ENCODE results near the gene DDX17. TPM values are rescaled to one million over a fixed set of nuclear protein-coding genes. Genes with fewer than 3 reads are reported as not detected.
A peak's percentile ranks its signal among the peaks of the same experiment; 100 is the strongest.

DDX17 gene
- total RNA-seq, 1 experiment from 2014 or later: 343 TPM

DNA sequence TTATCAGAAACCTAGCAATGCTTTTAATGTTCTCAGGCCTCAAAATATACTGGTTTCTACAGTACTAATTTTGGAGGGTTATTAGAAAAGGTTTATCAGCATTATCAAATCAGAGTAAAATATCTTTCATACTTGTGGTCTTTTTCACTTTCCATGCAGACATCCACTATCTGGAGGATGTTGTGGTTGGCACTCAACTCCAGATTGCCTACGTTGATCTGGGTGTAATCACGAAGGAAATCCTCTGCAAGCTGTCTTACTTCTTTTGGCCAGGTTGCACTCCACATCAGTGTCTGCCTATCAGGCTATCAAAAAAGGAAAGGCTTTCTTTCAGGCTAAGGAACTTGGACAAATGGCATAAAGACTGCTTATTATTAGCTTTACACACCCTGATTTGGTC, 11.6 kb downstream of the DDX17 start:
- ChIA-PET POLR2A (ENCODE audit: low non-redundant PET) (no interaction called here), CTCF (no interaction called here)
- Histone ChIP-seq H3K4me1 (ENCODE audit: insufficient read depth, low read length, poor library complexity, severe bottlenecking) (no peaks in the 10 kb centered on the region), H3K36me3 (ENCODE audit: insufficient read depth, low read length, poor library complexity, severe bottlenecking) (peaks cover 100% of the 10 kb centered on the region), H3K9me3 (ENCODE audit: low read depth, low read length, poor library complexity, severe bottlenecking) (no peaks in the 10 kb centered on the region), H3K27me3 (replicated peaks; ENCODE audit: insufficient read depth, low read depth, low read length, poor library complexity) (no peaks in the 10 kb centered on the region), H3K27ac (ENCODE audit: low read depth, low read length, poor library complexity, severe bottlenecking) (no peak overlapping the region), H3K4me3 (ENCODE audit: low read depth, low read length, poor library complexity, severe bottlenecking) (no peak overlapping the region)
- intact Hi-C loops (cut with micrococcal nuclease; ENCODE audit: unreplicated experiment): loop anchor here (10.0 kb wide), 1 partner anchor 620 kb away; no protein-coding TSS in a partner anchor
- no peak for DNase-seq (ENCODE audit: low spot score)
- TF ChIP-seq, protein P1, sequence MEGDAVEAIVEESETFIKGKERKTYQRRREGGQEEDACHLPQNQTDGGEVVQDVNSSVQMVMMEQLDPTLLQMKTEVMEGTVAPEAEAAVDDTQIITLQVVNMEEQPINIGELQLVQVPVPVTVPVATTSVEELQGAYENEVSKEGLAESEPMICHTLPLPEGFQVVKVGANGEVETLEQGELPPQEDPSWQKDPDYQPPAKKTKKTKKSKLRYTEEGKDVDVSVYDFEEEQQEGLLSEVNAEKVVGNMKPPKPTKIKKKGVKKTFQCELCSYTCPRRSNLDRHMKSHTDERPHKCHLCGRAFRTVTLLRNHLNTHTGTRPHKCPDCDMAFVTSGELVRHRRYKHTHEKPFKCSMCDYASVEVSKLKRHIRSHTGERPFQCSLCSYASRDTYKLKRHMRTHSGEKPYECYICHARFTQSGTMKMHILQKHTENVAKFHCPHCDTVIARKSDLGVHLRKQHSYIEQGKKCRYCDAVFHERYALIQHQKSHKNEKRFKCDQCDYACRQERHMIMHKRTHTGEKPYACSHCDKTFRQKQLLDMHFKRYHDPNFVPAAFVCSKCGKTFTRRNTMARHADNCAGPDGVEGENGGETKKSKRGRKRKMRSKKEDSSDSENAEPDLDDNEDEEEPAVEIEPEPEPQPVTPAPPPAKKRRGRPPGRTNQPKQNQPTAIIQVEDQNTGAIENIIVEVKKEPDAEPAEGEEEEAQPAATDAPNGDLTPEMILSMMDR (conservative IDR thresholded peaks at IDR 0.05; ENCODE audit: low read depth, low read length): no peak
- TF ChIP-seq EZH2 (IDR thresholded peaks at IDR 0.05; ENCODE audit: borderline replicate concordance, low read depth, low read length, poor library complexity, severe bottlenecking): no peak
- BruUV-seq (replicated peaks): no TSS peak

DNA sequence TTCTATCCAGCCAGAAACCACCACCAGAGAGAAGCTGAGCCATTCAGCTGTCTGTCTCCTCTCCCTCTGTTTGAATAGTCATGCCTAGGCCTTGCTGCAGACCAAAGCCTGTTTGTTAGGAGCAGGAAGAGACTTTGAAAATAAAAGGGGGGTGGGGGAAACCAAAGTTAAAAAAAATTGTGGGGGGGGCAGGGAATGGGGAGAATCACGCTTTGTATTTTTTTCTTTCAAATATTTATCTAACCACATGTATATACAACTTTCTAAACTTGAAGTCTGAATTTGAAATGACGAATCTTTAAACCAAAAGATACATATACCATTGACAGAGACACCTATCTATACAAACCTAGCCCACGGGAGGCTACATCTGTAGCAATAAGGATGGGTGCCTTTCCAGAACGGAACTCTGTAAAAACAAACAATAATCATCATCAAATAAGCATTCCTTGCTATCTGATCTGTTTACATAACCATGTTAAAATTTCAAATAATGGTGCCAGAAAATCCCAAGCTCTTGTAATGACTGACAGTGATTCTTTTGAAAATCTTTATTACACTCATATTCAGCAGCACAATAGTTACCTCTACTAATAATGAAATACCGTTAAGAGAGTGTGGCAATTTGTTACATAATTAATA, 14.3 kb downstream of the DDX17 start:
- TF ChIP-seq EZH2 (IDR thresholded peaks at IDR 0.05; ENCODE audit: borderline replicate concordance, low read depth, low read length, poor library complexity, severe bottlenecking): no peak
- TF ChIP-seq, protein P1 (conservative IDR thresholded peaks at IDR 0.05; ENCODE audit: low read depth, low read length): no peak
- Histone ChIP-seq H3K36me3 (ENCODE audit: insufficient read depth, low read length, poor library complexity, severe bottlenecking) (peaks cover 100% of the 10 kb centered on the region), H3K27ac (ENCODE audit: low read depth, low read length, poor library complexity, severe bottlenecking) (peak overlapping the region; percentile 29), H3K9me3 (ENCODE audit: low read depth, low read length, poor library complexity, severe bottlenecking) (no peaks in the 10 kb centered on the region), H3K4me3 (ENCODE audit: low read depth, low read length, poor library complexity, severe bottlenecking) (no peak overlapping the region), H3K4me1 (ENCODE audit: insufficient read depth, low read length, poor library complexity, severe bottlenecking) (no peaks in the 10 kb centered on the region), H3K27me3 (replicated peaks; ENCODE audit: insufficient read depth, low read depth, low read length, poor library complexity) (no peaks in the 10 kb centered on the region)
- intact Hi-C loops (cut with micrococcal nuclease; ENCODE audit: unreplicated experiment): loop anchor here (10.0 kb wide), 1 partner anchor 617 kb away; no protein-coding TSS in a partner anchor
- DNase-seq (ENCODE audit: low spot score): no peak
- ChIA-PET POLR2A (ENCODE audit: low non-redundant PET) (interaction anchor here (0.9 kb wide), 1 partner anchor 9 kb away, joined by 12 read pairs; no protein-coding TSS in a partner anchor), CTCF (no interaction called here)
- no TSS peak for BruUV-seq (replicated peaks)

DNA sequence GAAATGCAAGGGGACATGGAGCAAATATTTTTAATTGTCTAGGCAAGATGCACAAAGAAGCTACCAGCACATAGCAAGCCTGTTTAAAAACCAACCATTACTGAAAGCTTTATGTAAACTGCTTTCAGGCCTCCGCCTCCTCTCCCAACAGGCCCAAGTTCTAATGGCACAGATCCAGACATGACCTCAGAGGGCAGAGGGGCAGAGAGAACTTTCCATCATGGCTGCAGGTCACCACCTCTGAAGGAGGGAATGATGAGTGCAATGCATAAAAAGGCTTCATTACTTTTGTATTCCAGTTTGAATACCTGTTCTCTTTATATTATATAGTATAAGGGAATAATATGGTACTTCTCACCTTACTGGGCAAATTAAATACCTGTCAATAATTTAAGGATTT, 15.2 kb downstream of the DDX17 start:
- no peaks in the 10 kb centered on the region for H3K9me3 ChIP-seq (ENCODE audit: low read depth, low read length, poor library complexity, severe bottlenecking)
- H3K27me3 ChIP-seq (replicated peaks; ENCODE audit: insufficient read depth, low read depth, low read length, poor library complexity): no peaks in the 10 kb centered on the region
- no peak for DNase-seq (ENCODE audit: low spot score)
- BruUV-seq (replicated peaks): no TSS peak
- H3K27ac ChIP-seq (ENCODE audit: low read depth, low read length, poor library complexity, severe bottlenecking): peak overlapping the region; percentile 17
- ChIA-PET CTCF (no interaction called here), POLR2A (ENCODE audit: low non-redundant PET) (interaction anchor here (0.9 kb wide), 1 partner anchor 10 kb away, joined by 12 read pairs; no protein-coding TSS in a partner anchor)
- H3K36me3 ChIP-seq (ENCODE audit: insufficient read depth, low read length, poor library complexity, severe bottlenecking): peaks cover 100% of the 10 kb centered on the region
- intact Hi-C loops (cut with micrococcal nuclease; ENCODE audit: unreplicated experiment): loop anchor here (10.0 kb wide), 1 partner anchor 616 kb away; no protein-coding TSS in a partner anchor
- TF ChIP-seq EZH2 (IDR thresholded peaks at IDR 0.05; ENCODE audit: borderline replicate concordance, low read depth, low read length, poor library complexity, severe bottlenecking): no peak
- TF ChIP-seq, protein P1 (conservative IDR thresholded peaks at IDR 0.05; ENCODE audit: low read depth, low read length): no peak
- H3K4me1 ChIP-seq (ENCODE audit: insufficient read depth, low read length, poor library complexity, severe bottlenecking): no peaks in the 10 kb centered on the region
- no peak overlapping the region for H3K4me3 ChIP-seq (ENCODE audit: low read depth, low read length, poor library complexity, severe bottlenecking)
